ENCODE results near the gene ABCG1.

ABCG1 gene

GRCh38 chr21:42252778-42253340, 33.9 kb downstream of the ABCG1 start:
- DNase-seq = no peak

DNA sequence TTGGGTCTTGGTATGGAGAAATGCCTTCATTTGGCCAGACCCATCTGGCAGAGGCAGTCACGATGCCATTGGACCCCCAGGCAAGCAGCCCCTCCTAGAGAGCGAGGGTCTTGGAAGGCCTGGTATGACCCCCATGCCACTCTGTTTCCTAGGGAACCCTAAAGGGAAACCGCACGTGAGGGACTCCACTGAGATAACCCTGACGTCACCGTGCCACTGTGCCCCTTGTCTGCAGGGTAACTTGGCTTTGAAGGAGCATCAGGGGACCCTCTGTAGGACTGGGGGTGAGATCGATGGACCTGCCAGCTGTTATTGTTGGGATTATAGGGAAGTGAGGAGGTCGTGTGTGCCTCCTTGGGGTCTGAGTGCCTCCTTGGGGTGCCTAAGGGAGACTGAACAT, 34.5 kb downstream of the ABCG1 start:
- no peak for DNase-seq

DNA sequence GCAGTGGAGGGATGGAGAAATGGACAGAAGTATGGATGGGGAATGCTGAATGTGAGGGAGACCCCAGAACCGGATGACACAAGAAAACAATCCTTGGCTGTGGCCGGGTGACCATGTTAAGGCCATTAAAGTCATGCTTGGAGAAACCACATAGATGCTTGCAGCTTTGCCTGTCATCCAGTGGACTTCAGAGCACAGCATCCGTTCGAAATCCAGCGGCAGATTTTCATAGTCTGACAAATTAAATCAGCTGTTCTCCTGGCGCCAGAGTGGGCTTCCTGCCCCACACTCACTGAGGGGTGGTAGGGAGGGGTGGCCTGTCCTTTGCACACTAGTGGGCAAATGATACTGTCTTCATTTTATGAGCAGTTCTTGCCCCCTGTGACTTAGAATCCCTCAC, 35.1 kb downstream of the ABCG1 start:
- no peak for DNase-seq

GRCh38 chr21:42254651-42255601, 36.0 kb downstream of the ABCG1 start:
- no peak for DNase-seq

GRCh38 chr21:42255825-42256224, 36.9 kb downstream of the ABCG1 start:
- DNase-seq = no peak

DNA sequence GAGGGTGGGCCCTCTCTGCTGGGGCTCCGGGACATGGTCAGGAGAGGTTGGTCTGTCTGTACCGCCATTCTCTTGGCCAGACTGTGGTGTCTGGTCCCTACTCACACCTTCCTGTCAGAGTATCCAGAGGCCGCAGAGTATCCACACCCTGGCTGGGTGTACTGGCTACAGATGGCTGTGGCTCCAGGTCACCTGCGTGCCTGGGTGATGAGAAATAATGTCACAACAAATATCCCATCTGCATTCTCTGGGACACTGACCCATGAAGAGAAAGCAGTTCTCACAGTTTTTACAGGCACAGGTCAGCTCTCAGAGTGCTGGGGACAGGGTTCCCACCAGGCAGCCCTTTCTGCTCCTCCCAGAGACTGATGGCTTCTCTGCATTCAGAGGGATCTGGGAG, 37.4 kb downstream of the ABCG1 start:
- no peak for DNase-seq

- no peak for DNase-seq
Observed at GRCh38 chr21:42257091-42257765, 38.3 kb downstream of the ABCG1 start.

DNA sequence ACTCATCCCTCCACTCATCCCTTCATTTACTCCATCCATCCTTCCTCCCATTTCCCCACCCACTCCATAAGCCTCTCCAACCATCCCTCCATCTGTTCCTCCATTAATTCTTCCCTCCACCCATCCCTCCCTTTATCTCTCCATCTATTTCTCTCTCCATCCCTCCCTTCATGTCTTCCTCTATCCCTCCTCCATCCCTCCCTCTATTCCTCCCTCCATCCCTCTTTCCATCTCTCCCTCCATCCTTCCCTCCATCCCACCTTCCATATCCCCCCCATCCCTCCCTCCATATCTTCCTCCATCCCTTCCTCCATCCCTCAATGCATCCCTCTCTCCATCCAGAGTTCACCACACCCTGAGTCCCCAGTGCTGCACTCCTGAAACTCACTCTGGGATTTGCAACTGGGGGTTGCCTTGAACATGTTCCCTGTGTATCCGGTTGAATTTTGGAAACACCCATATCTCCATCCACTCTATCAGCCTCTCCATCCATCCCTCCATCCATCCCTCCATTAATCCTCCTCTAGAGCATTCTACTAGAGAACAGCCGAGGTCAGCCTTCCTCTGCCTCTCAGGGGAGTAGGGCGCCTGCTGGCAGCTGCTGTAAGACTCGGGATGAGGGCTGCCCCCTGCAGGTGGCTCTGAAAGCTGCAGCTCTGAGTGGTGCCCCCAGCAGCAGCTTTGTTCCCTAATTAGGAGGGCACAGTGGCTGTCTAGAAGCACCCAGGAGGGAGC, 39.4 kb downstream of the ABCG1 start:
- peak; percentile 85 for DNase-seq

DNA sequence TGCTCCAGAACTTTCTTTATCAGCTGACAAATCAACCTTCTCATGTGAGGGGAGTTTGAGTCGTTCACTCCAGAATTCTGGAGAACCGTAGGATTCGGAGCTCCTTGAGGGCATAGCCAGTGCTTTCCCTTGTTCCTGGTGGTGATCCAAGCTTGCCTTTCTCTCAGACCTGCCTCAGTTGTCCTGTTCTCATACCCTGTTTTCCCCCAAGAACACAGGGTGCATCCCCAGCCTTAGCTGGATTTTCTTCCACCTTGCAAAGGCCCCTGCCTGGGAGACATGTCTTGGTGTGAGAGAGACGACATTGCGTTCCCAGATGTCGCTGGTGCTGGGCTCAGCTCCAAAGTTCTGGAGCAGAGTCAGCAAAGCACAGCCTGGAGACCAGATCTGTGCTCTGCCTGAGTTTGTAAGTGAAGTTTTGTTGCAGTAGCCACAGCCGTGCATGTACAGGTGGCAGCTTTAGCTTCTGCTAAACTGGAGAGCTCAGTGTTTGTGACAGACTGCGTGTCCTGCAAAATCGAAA, 40.0 kb downstream of the ABCG1 start:
- DNase-seq = no peak

GRCh38 chr21:42260121-42260520, 41.2 kb downstream of the ABCG1 start:
- no peak for DNase-seq

DNA sequence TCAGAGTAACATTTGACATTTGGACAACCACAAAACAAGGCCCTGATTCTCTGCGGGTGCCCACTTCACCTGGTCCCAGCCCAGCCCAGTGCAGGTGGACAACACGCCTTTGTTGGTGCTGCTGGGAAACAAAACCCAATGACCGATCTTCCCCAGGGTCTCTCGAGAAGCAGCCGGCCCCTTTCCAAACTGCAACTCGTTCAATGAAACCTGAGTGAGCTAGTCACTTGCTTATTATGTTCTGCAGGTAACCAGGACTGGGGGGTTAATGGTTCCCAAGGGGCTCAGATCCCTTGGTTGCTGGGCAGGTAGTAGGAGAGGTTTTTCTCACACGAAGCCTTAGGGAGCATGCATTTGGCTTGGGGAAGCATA, 42.9 kb downstream of the ABCG1 start:
- no peak for DNase-seq

DNA sequence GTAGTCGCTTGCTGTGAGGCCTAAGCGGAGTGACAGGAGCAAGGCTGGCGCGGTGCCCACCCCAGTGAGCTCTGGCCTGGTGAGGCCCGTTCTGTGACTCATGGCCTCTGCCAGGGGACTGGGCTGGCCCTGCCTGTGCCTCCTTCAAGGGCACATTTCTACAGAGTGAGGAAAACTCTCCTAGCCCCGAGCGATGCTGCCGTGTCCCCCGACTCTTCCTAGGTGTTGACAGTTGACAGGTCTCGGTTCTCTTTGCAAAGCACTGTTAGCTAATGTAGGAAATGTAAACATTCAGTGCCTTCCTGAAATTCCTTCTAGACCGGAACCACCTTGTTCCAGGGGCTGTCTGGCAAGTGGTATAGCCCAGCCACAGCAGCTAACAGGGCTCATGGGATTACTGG, 43.9 kb downstream of the ABCG1 start:
- DNase-seq = no peak

GRCh38 chr21:42263591-42264131, 44.7 kb downstream of the ABCG1 start:
- DNase-seq = no peak

- no peak for DNase-seq
Observed at GRCh38 chr21:42264245-42265195, 45.6 kb downstream of the ABCG1 start.

GRCh38 chr21:42265231-42265812, 46.4 kb downstream of the ABCG1 start:
- no peak for DNase-seq

- no peak for DNase-seq
Observed at GRCh38 chr21:42266971-42267556, 48.1 kb downstream of the ABCG1 start.

DNA sequence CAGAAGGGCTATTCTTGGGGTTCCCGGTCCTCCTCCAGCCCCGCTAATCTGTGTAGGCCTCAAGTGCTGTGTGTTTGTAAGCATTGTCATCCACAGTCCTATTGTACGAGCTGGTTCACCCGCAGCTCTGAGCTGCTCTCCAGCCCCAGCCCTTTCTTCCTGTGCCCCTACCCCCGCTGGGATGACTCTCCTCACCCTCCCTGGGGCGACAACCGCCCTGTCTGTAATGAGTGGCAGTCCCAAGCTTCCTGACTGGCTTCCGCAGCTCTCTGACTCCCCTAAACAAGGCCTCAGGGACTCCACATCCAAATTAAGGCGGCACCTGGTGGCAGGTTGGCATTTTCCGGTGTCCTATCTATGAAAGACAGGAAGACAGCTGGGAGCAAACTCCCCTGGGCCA, 50.4 kb downstream of the ABCG1 start:
- DNase-seq = no peak

DNA sequence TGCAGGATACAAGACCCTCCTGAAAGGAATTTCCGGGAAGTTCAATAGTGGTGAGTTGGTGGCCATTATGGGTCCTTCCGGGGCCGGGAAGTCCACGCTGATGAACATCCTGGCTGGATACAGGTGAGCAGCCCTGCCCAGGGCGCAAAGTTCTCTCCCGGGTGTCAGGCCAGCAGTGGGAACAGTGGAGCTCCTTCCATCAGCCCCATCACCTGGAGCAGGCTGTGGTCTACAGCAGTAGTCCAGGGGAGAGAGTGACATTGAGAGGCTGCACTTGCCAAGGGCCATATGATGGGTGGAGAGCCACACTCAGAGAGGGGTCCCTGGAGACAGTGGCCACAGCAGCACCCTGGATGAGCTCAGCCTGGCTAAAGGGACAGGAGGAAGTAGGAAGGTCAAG, 52.1 kb downstream of the ABCG1 start:
- no peak for DNase-seq

DNA sequence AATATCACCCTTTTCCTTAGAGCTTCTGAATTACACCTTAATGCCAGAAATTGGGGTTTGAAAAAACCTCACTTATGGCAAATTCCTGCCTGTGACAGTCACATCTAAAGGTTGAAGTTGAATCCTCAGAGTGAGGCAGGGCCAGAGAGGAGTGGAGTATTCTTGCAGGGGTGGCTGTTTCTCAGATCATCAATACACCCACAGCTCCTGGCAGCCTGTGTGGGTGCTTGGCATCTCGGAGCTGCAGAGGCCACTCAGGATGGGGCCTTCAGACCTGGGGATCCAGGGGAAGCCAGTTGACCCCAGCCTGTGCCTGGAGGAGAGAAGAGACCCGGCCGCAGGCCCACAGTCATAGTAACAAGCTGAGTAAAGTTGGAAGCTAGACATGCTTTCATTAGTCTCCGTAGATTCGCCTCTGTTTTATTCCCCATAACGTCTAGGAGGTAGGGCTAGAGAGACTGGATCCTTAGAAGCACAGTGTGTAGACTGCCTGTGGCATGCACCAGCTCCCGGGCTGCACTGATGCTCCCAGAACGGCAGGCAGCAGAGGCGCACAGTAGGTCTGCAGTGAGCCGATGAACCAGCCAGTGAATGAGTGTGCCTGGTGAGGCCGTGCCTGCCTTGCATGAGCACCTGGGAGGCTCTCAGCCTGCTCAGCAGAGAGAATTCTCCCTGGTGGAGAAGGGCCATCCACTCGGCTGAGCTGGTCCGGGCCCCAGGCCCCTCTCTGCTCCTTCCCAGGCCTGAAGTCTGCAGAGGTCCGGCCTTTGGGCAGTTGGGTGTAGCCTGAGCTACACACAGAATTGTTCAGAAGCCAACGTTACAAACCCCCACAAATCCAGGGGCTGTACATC, 53.4 kb downstream of the ABCG1 start:
- DNase-seq = no peak

All from eye (tissue), 1 donor.